Mucosa of descending colon (tissue), 3 donors: ENCODE results near the gene CACNG1. TPM values are rescaled to one million over a fixed set of nuclear protein-coding genes. Genes with fewer than 3 reads are reported as not detected.

Experiments
- ATAC-seq: fragments of 200-7000 bp; cut with Tn5 transposase; one replicate; pipeline ENCODE4 v1.9.1; 2020; ENCODE audit warnings: mild to moderate bottlenecking, moderate library complexity
- DNase-seq, 3 donors: peaks; one replicate each; pipeline ENCODE4 v3.0.0-alpha.2; 2020
- H3K36me3 ChIP-seq: fragments of 200-600 bp; one replicate; pipeline ENCODE4 v1.8.0; 2021; ENCODE audit warnings: low read depth, mild to moderate bottlenecking
- H3K4me1 ChIP-seq: fragments of 200-600 bp; one replicate; pipeline ENCODE4 v1.8.0; 2021; ENCODE audit warnings: low read depth, mild to moderate bottlenecking
- H3K4me3 ChIP-seq: fragments of 200-600 bp; one replicate; pipeline ENCODE4 v1.8.0; 2021; ENCODE audit warnings: mild to moderate bottlenecking
- H3K9me3 ChIP-seq: fragments of 200-600 bp; one replicate; pipeline ENCODE4 v1.8.0; 2021; ENCODE audit warnings: mild to moderate bottlenecking
- intact Hi-C, 2 donors: fragments of 100-400 bp; cut with DNase I in 1 of 2; cut with micrococcal nuclease in 1 of 2; formaldehyde crosslinking; loops; one replicate each; pipeline versions ENCODE4 v1.11.0 to v1.11.1; 2022; cut with DNase I, micrococcal nuclease
- total RNA-seq, 3 donors: library from RNA; stranded (reverse); fragmentation: NEBNext Ultra II Directional in 2 of 3; extraction: Animal tissue kit (Norgen Biotek cat#: 25700) in 2 of 3; gene quantifications; one replicate each; pipeline versions ENCODE4 v1.2.1 to v1.2.4, GENCODE V29; 2021 to 2023
- TF ChIP-seq, protein P1 (sequence below): fragments of 200-600 bp; IDR thresholded peaks from one replicate; pipeline ENCODE4 v1.8.0; 2022; ENCODE audit warnings: antibody characterized with exemption, mild to moderate bottlenecking
- donor health status: DM: no; HTN: no; CAD: no; lungs with moderate emphysema.
- donor health status: DM: no; HTN: no; CAD: no.
- donor health status: DM: no; HTN: yes; CAD: no.

CACNG1 gene
- total RNA-seq, 3 donors from 2014 or later = not detected

DNA sequence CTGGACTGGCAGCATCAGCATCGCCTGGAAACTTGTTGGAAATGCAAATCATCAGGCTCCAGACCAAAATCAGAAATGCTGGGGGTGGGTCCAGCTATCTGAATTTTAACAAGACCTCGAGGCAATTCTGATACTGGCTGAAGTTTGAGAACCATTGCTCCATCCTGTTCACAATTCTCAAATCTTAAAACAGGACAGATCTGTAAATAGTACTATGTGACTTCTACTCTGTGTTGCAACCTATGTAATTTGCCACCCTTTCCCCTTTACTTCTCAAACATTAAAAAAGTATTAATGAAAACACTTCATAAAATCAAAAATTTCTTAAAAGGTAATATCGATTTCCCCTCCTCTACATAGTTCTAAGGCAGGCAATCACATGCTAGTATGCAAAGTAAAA is 28.5 kb downstream of the CACNG1 start:
- TF ChIP-seq, protein P1, sequence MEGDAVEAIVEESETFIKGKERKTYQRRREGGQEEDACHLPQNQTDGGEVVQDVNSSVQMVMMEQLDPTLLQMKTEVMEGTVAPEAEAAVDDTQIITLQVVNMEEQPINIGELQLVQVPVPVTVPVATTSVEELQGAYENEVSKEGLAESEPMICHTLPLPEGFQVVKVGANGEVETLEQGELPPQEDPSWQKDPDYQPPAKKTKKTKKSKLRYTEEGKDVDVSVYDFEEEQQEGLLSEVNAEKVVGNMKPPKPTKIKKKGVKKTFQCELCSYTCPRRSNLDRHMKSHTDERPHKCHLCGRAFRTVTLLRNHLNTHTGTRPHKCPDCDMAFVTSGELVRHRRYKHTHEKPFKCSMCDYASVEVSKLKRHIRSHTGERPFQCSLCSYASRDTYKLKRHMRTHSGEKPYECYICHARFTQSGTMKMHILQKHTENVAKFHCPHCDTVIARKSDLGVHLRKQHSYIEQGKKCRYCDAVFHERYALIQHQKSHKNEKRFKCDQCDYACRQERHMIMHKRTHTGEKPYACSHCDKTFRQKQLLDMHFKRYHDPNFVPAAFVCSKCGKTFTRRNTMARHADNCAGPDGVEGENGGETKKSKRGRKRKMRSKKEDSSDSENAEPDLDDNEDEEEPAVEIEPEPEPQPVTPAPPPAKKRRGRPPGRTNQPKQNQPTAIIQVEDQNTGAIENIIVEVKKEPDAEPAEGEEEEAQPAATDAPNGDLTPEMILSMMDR = no peak
- intact Hi-C loops = no loop called here
- ATAC-seq = no peak

DNA sequence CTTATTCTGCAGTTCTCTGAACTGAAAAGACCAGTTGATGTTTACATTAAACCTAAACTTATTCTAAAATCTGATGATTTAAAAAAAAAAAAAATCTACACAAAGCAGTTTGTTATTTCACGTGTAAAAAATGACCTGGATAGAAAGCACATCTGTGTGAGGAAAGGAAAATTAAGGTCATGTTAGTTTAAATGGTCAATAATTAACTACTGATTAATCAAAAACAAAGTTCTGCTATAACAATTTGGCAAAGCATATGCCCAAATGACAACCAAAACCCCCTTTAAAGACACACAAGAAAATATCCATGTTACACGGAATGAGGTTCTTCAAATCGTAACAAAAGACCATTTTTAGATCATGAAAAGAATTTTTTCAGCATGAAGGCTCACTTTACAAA is 30.4 kb downstream of the CACNG1 start:
- no peak overlapping the region for H3K4me3 ChIP-seq
- no peaks in the 10 kb centered on the region for H3K9me3 ChIP-seq
- no peaks in the 10 kb centered on the region for H3K4me1 ChIP-seq
- intact Hi-C loops = no loop called here
- TF ChIP-seq, protein P1 = no peak
- H3K36me3 ChIP-seq = no peaks in the 10 kb centered on the region
- DNase-seq = no peak
- no peak for ATAC-seq

More for the DNA sequence above, 28.5 kb downstream of the CACNG1 start:
- no peaks in the 10 kb centered on the region for H3K4me1 ChIP-seq
- DNase-seq = no peak
- H3K9me3 ChIP-seq = no peaks in the 10 kb centered on the region
- H3K4me3 ChIP-seq = no peak overlapping the region
- H3K36me3 ChIP-seq = no peaks in the 10 kb centered on the region

GRCh38 chr17:67076290-67076689 is 31.9 kb downstream of the CACNG1 start:
- H3K4me1 ChIP-seq = no peaks in the 10 kb centered on the region
- intact Hi-C loops = no loop called here
- peak; percentile 73 for ATAC-seq
- H3K4me3 ChIP-seq = no peak overlapping the region
- no peaks in the 10 kb centered on the region for H3K36me3 ChIP-seq
- TF ChIP-seq, protein P1 = no peak
- no peaks in the 10 kb centered on the region for H3K9me3 ChIP-seq
- DNase-seq = no peak

- Histone ChIP-seq H3K4me3 (no peak overlapping the region), H3K9me3 (no peaks in the 10 kb centered on the region), H3K36me3 (no peaks in the 10 kb centered on the region), H3K4me1 (no peaks in the 10 kb centered on the region)
- TF ChIP-seq, protein P1 = no peak
- DNase-seq = no peak
- intact Hi-C loops = no loop called here
- ATAC-seq = no peak
Measured at GRCh38 chr17:67078292-67078691, 33.9 kb downstream of the CACNG1 start.

DNA sequence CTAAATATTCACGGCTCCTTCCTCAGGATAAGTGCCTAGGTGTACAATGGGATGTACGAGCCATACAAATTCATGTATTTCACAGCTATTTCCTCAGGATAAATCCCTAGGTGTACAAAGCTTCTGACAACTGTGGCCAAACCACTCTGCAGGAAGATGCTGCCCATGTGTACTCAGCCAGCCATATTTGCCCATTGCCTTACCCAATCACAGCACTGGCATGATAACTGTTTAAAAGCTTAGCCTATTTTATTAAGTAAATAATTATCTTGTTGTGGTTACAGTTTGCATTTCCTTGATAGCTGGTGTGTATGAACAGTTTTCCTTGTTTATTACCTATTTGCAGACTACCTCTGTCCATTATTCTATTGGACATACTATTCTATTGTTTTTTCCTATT is 35.1 kb downstream of the CACNG1 start:
- Histone ChIP-seq H3K4me3 (no peak overlapping the region), H3K4me1 (no peaks in the 10 kb centered on the region), H3K9me3 (no peaks in the 10 kb centered on the region), H3K36me3 (no peaks in the 10 kb centered on the region)
- no peak for DNase-seq
- ATAC-seq = no peak
- TF ChIP-seq, protein P1 = no peak
- intact Hi-C loops = no loop called here

DNA sequence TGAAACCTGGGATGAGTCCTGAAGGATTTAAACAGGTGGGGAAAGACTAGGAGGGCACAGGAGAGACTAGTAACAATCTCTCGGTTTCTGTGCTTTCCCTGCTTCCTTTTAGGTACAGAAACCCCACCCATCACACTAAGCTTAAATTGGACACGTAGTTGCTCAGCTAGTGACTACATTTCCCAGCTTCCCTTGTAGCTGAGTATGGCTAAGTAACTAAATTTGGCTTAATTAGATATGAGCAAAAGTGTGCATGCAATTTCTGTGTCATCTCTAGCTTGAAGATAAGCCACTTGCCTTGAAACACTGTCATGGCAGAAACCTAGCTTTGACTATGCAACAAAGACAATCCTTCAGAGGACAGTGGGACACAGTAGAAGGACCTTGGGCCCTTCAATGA is 36.5 kb downstream of the CACNG1 start:
- no peak overlapping the region for H3K4me3 ChIP-seq
- TF ChIP-seq, protein P1 = no peak
- ATAC-seq (no peak), DNase-seq (no peak)
- no peaks in the 10 kb centered on the region for H3K36me3 ChIP-seq
- H3K9me3 ChIP-seq = no peaks in the 10 kb centered on the region
- intact Hi-C loops = no loop called here
- H3K4me1 ChIP-seq = no peaks in the 10 kb centered on the region
